ENCODE results near the gene GPR61.

GPR61 gene

GRCh38 chr1:109531380-109531779 lies 8.3 kb upstream of the GPR61 start:
- Histone ChIP-seq H3K36me3 (no peaks in the 10 kb centered on the region), H3K4me3 (ENCODE audit: low read depth, low read length) (no peak overlapping the region), H3K27me3 (no peaks in the 10 kb centered on the region), H3K4me1 (peaks cover 19% of the 10 kb centered on the region), H3K9me3 (no peaks in the 10 kb centered on the region)
- no peak for DNase-seq
- no peak for TF ChIP-seq CTCF (IDR thresholded peaks at IDR 0.05; ENCODE audit: low read depth, low read length)

GRCh38 chr1:109531826-109532364 lies 7.8 kb upstream of the GPR61 start:
- TF ChIP-seq CTCF (IDR thresholded peaks at IDR 0.05; ENCODE audit: low read depth, low read length): no peak
- Histone ChIP-seq H3K4me3 (ENCODE audit: low read depth, low read length) (no peak overlapping the region), H3K9me3 (no peaks in the 10 kb centered on the region), H3K4me1 (peaks cover 19% of the 10 kb centered on the region), H3K27me3 (no peaks in the 10 kb centered on the region), H3K36me3 (no peaks in the 10 kb centered on the region)
- no peak for DNase-seq

GRCh38 chr1:109532365-109533136 lies 7.1 kb upstream of the GPR61 start:
- DNase-seq: peak; percentile 88
- Histone ChIP-seq H3K9me3 (no peaks in the 10 kb centered on the region), H3K4me1 (peaks cover 19% of the 10 kb centered on the region), H3K36me3 (no peaks in the 10 kb centered on the region), H3K4me3 (ENCODE audit: low read depth, low read length) (peak overlapping the region; percentile 37), H3K27me3 (no peaks in the 10 kb centered on the region)
- TF ChIP-seq CTCF (IDR thresholded peaks at IDR 0.05; ENCODE audit: low read depth, low read length): peak; percentile 98

GRCh38 chr1:109534307-109534858 lies 5.3 kb upstream of the GPR61 start:
- Histone ChIP-seq H3K27me3 (no peaks in the 10 kb centered on the region), H3K9me3 (no peaks in the 10 kb centered on the region), H3K4me3 (ENCODE audit: low read depth, low read length) (no peak overlapping the region), H3K4me1 (peaks cover 19% of the 10 kb centered on the region), H3K36me3 (no peaks in the 10 kb centered on the region)
- no peak for TF ChIP-seq CTCF (IDR thresholded peaks at IDR 0.05; ENCODE audit: low read depth, low read length)
- DNase-seq: no peak

- no peak for TF ChIP-seq CTCF (IDR thresholded peaks at IDR 0.05; ENCODE audit: low read depth, low read length)
- no peak for DNase-seq
- Histone ChIP-seq H3K4me1 (peaks cover 10% of the 10 kb centered on the region), H3K9me3 (no peaks in the 10 kb centered on the region), H3K4me3 (ENCODE audit: low read depth, low read length) (no peak overlapping the region), H3K36me3 (no peaks in the 10 kb centered on the region), H3K27me3 (no peaks in the 10 kb centered on the region; the same call in 1 of the 2 replicates)
Observed at GRCh38 chr1:109535481-109535880, 4.2 kb upstream of the GPR61 start.

- Histone ChIP-seq H3K4me3 (ENCODE audit: low read depth, low read length) (no peak overlapping the region), H3K27me3 (no peaks in the 10 kb centered on the region; the same call in 1 of the 2 replicates)
Observed at GRCh38 chr1:109535971-109536491, 3.6 kb upstream of the GPR61 start.

More at GRCh38 chr1:109535971-109536491, 3.6 kb upstream of the GPR61 start:
- H3K36me3 ChIP-seq: no peaks in the 10 kb centered on the region
- DNase-seq: no peak
- H3K4me1 ChIP-seq: peaks cover 5% of the 10 kb centered on the region
- no peaks in the 10 kb centered on the region for H3K9me3 ChIP-seq
- TF ChIP-seq CTCF (IDR thresholded peaks at IDR 0.05; ENCODE audit: low read depth, low read length): no peak
